Esophagus squamous epithelium (tissue), 4 donors: ENCODE data around the gene HYDIN.
"Not testable (repeated sequence)": the region's sequence is repeated elsewhere in the genome, so short reads cannot be mapped to it uniquely, and the experiment has no call there.

Source experiments
- POLR2A ChIP-seq, 4 donors: fragments of 450-650 bp; IDR thresholded peaks; one replicate each; pipeline ENCODE4 v1.6.1; 2017; ENCODE audit warnings: antibody characterized with exemption in 4 of 4, mild to moderate bottlenecking in 4 of 4, moderate library complexity in 3 of 4
- TF ChIP-seq, protein P1 (sequence below), 6 experiments: fragments of 450-650 bp in 4 of 6; fragments of 200-600 bp in 2 of 6; sonication (generic) in 2 of 6; IDR thresholded peaks; one replicate each; pipeline ENCODE4 v1.5.1; 2016 to 2019; ENCODE audit warnings: antibody characterized with exemption in 6 of 6, mild to moderate bottlenecking in 4 of 6, moderate library complexity in 4 of 6

DNA sequence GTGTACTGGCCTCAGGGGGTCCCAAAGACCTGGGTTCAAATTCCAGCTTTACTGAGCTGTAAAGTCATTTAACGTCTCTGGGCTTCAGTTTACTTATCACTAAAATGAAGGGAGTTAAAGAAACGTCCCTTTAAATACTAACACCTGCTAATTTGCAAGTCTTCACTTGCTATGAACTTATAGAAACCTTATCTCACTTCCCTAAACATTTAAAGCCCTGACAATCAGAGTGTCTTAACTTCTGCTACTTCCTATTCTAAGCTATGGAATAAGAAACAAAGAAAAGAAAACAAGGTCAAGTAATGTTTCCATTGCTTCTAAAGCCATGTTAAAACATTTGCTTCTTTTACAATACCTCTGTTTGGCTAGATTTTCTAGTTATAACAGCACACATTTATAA lies 87.3 kb downstream of the HYDIN start:
- TF ChIP-seq POLR2A (IDR thresholded peaks at IDR 0.05): not testable (repeated sequence)
- TF ChIP-seq, protein P1, sequence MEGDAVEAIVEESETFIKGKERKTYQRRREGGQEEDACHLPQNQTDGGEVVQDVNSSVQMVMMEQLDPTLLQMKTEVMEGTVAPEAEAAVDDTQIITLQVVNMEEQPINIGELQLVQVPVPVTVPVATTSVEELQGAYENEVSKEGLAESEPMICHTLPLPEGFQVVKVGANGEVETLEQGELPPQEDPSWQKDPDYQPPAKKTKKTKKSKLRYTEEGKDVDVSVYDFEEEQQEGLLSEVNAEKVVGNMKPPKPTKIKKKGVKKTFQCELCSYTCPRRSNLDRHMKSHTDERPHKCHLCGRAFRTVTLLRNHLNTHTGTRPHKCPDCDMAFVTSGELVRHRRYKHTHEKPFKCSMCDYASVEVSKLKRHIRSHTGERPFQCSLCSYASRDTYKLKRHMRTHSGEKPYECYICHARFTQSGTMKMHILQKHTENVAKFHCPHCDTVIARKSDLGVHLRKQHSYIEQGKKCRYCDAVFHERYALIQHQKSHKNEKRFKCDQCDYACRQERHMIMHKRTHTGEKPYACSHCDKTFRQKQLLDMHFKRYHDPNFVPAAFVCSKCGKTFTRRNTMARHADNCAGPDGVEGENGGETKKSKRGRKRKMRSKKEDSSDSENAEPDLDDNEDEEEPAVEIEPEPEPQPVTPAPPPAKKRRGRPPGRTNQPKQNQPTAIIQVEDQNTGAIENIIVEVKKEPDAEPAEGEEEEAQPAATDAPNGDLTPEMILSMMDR (IDR thresholded peaks at IDR 0.05): not testable (repeated sequence)
